Smooth muscle cell (in vitro differentiated cells): ENCODE measurements around the gene RFFL. TPM values are rescaled to one million over a fixed set of nuclear protein-coding genes. Genes with fewer than 3 reads are reported as not detected.
A peak's percentile ranks its signal among the peaks of the same experiment; 100 is the strongest.
"Not testable (repeated sequence)": the region's sequence is repeated elsewhere in the genome, so short reads cannot be mapped to it uniquely, and the experiment has no call there.

Source experiments
- DNase-seq: peaks from one replicate; lab custom pipeline; 2025; ENCODE audit not compliant: unreplicated experiment; lab: John Stamatoyannopoulos, UW
- H2AFZ ChIP-seq: fragments of 200-600 bp; sonication (generic); 2 replicates; pipeline ENCODE4 v1.6.0; 2016; ENCODE audit warnings: antibody characterized with exemption, low read depth, mild to moderate bottlenecking
- H3F3A ChIP-seq: fragments of 200-600 bp; sonication (generic); 2 replicates; pipeline ENCODE4 v1.6.0; 2017; ENCODE audit warnings: antibody characterized with exemption, low read depth
- H3K27ac ChIP-seq: fragments of 200-600 bp; sonication (generic); 2 replicates; pipeline ENCODE4 v1.5.1; 2016; ENCODE audit warnings: low read depth, mild to moderate bottlenecking
- H3K27me3 ChIP-seq: fragments of 200-600 bp; sonication (generic); 2 replicates; pipeline ENCODE4 v1.6.1; 2016; ENCODE audit warnings: low read depth, mild to moderate bottlenecking
- H3K36me3 ChIP-seq: fragments of 200-600 bp; sonication (generic); 2 replicates; pipeline ENCODE4 v1.5.1; 2016; ENCODE audit warnings: low read depth
- H3K4me1 ChIP-seq: fragments of 200-600 bp; sonication (generic); 2 replicates; pipeline ENCODE4 v1.5.1; 2016; ENCODE audit warnings: low read depth
- H3K4me2 ChIP-seq: fragments of 200-600 bp; sonication (generic); 2 replicates; pipeline ENCODE4 v1.6.0; 2016; ENCODE audit warnings: mild to moderate bottlenecking
- H3K4me3 ChIP-seq: fragments of 200-600 bp; sonication (generic); 2 replicates; pipeline ENCODE4 v1.5.1; 2016; ENCODE audit warnings: mild to moderate bottlenecking
- H3K79me2 ChIP-seq: fragments of 200-600 bp; sonication (generic); 2 replicates; pipeline ENCODE4 v1.6.0; 2016; ENCODE audit warnings: low read depth, mild to moderate bottlenecking
- H3K9ac ChIP-seq: fragments of 200-600 bp; sonication (generic); 2 replicates; pipeline ENCODE4 v1.6.0; 2016; ENCODE audit warnings: low read depth
- H3K9me3 ChIP-seq: fragments of 200-600 bp; sonication (generic); replicated peaks from 2 replicates; pipeline ENCODE4 v1.5.1; 2016; ENCODE audit warnings: low read depth
- H4K20me1 ChIP-seq: fragments of 200-600 bp; sonication (generic); 2 replicates; pipeline ENCODE4 v1.6.0; 2016; ENCODE audit warnings: low read depth
- CTCF ChIP-seq: fragments of 200-600 bp; sonication (generic); IDR thresholded peaks from 2 replicates; pipeline ENCODE4 v1.5.1; 2017; ENCODE audit warnings: borderline replicate concordance, mild to moderate bottlenecking, antibody characterized with exemption; ENCODE audit not compliant: insufficient read depth, poor library complexity, severe bottlenecking
- WGBS: methylation state at CpG from one replicate; pipeline ENCODE4 v1.1.7; 2016; ENCODE audit warnings: low lambda C conversion rate; 5-methylcytosine and 5-hydroxymethylcytosine counted together
- polyA plus RNA-seq: library from polyadenylated mRNA; unstranded; fragments of >200 nt; fragmentation: Nextera tagmentation; extraction: Ambion mirVana; gene quantifications from 2 replicates; pipeline ENCODE4 v1.2.1, GENCODE V29; 2016
- total RNA-seq: library from RNA; depleted of rRNA; stranded (reverse); fragments of >200 nt; gene quantifications from 2 replicates; pipeline ENCODE4 v1.2.3, GENCODE V29; 2014

Gene RFFL
- total and polyA plus RNA-seq, 2 experiments from 2014 or later = 7.0 to 7.1 TPM

- WGBS = 100% methylated on average over 1 of the region's 1 CpG
- H2AFZ ChIP-seq = no peak overlapping the region
- no peaks in the 10 kb centered on the region for H3F3A ChIP-seq
Measured at GRCh38 chr17:35095741-35096140, 32.2 kb upstream of the RFFL start.

GRCh38 chr17:35094902-35095301 lies 31.4 kb upstream of the RFFL start:
- no peak overlapping the region for H3K4me3 ChIP-seq
- H3F3A ChIP-seq = no peaks in the 10 kb centered on the region
- no peaks in the 10 kb centered on the region for H3K9me3 ChIP-seq
- H3K27ac ChIP-seq = no peak overlapping the region
- H3K9ac ChIP-seq = no peak overlapping the region
- no peaks in the 10 kb centered on the region for H3K36me3 ChIP-seq
- no peaks in the 10 kb centered on the region for H3K4me1 ChIP-seq
- TF ChIP-seq CTCF = no peak
- no peak for DNase-seq
- 79% methylated on average over 2 of the region's 2 CpGs for WGBS
- H3K4me2 ChIP-seq = no peak overlapping the region
- no peaks in the 10 kb centered on the region for H3K79me2 ChIP-seq
- no peak overlapping the region for H2AFZ ChIP-seq
- H4K20me1 ChIP-seq = no peaks in the 10 kb centered on the region
- H3K27me3 ChIP-seq = no peaks in the 10 kb centered on the region

More at GRCh38 chr17:35095741-35096140, 32.2 kb upstream of the RFFL start:
- H3K36me3 ChIP-seq = no peaks in the 10 kb centered on the region
- TF ChIP-seq CTCF = no peak
- H3K9ac ChIP-seq = no peak overlapping the region
- H3K9me3 ChIP-seq = no peaks in the 10 kb centered on the region
- H3K4me2 ChIP-seq = no peak overlapping the region
- no peaks in the 10 kb centered on the region for H3K4me1 ChIP-seq
- H3K27me3 ChIP-seq = no peaks in the 10 kb centered on the region
- no peak overlapping the region for H3K4me3 ChIP-seq
- DNase-seq = no peak
- H4K20me1 ChIP-seq = no peaks in the 10 kb centered on the region
- no peaks in the 10 kb centered on the region for H3K79me2 ChIP-seq
- H3K27ac ChIP-seq = no peak overlapping the region

- H3F3A ChIP-seq, H3K9ac ChIP-seq, H4K20me1 ChIP-seq, H3K27me3 ChIP-seq, H3K9me3 ChIP-seq, H3K27ac ChIP-seq, H2AFZ ChIP-seq, H3K36me3 ChIP-seq, DNase-seq, H3K4me2 ChIP-seq, H3K4me3 ChIP-seq, H3K4me1 ChIP-seq: not testable (repeated sequence)
- peaks cover 24% of the 10 kb centered on the region for H3K79me2 ChIP-seq
- 96% methylated on average over 11 of the region's 11 CpGs for WGBS
Measured at GRCh38 chr17:35090707-35091106, 27.2 kb upstream of the RFFL start.

- Histone ChIP-seq H3F3A (no peaks in the 10 kb centered on the region), H3K27me3 (no peaks in the 10 kb centered on the region), H3K9me3 (no peaks in the 10 kb centered on the region), H3K27ac (peak overlapping the region; percentile 51), H2AFZ (peak overlapping the region; percentile 83), H3K4me3 (peak overlapping the region; percentile 95), H3K9ac (no peak overlapping the region), H3K36me3 (no peaks in the 10 kb centered on the region), H3K4me2 (peak overlapping the region; percentile 87), H3K4me1 (peaks cover 5% of the 10 kb centered on the region), H4K20me1 (no peaks in the 10 kb centered on the region), H3K79me2 (peaks cover 25% of the 10 kb centered on the region)
- no peak for DNase-seq
- no peak for TF ChIP-seq CTCF
- 39% methylated on average over 21 of the region's 22 CpGs for WGBS
Measured at GRCh38 chr17:35089586-35090296, 26.2 kb upstream of the RFFL start.
